Panc1 (cell line): Measurements from ENCODE around the gene MTM1. TPM values are rescaled to one million over a fixed set of nuclear protein-coding genes. Genes with fewer than 3 reads are reported as not detected.

Source experiments
- ATAC-seq: fragments of 200-7000 bp; cut with Tn5 transposase; 2 replicates; pipeline ENCODE4 v1.9.1; 2020; ENCODE audit warnings: mild to moderate bottlenecking, moderate library complexity
- BruUV-seq: library from RNA; stranded (reverse); fragments of 400-500 nt; replicated peaks from 2 replicates; lab custom pipeline; 2021; lab: Mats Ljungman, UMichigan
- CTCF ChIA-PET: fragments of 300-600 bp; sonication (Branson Sonifier 250); formaldehyde crosslinking; loops from one replicate; lab custom pipeline; 2022; ENCODE audit warnings: antibody characterized with exemption; lab: Charles Lee
- POLR2A ChIA-PET: fragments of 300-600 bp; sonication (Branson Sonifier 250); formaldehyde crosslinking; loops from one replicate; lab custom pipeline; 2022; ENCODE audit warnings: antibody characterized with exemption; lab: Charles Lee
- DNase-seq: peaks from one replicate; pipeline ENCODE4 v3.0.0-alpha.2; 2010; ENCODE audit warnings: low read depth, low spot score
- H3K27ac ChIP-seq: 2 replicates; pipeline ENCODE4 v1.5.1; 2011; ENCODE audit warnings: mild to moderate bottlenecking, low read length, inconsistent platforms
- H3K27me3 ChIP-seq: fragments of 200-500 bp; sonication (Bioruptor generic); 2 replicates; pipeline ENCODE4 v1.6.0; 2014; ENCODE audit warnings: low read length, inconsistent platforms; ENCODE audit not compliant: control insufficient read depth, insufficient read depth
- H3K36me3 ChIP-seq: fragments of 200-500 bp; sonication (Bioruptor generic); 2 replicates; pipeline ENCODE4 v1.5.1; 2014; ENCODE audit warnings: inconsistent platforms, mild to moderate bottlenecking, low read length, moderate library complexity; ENCODE audit not compliant: control insufficient read depth, insufficient read depth
- H3K4me1 ChIP-seq: 2 replicates; pipeline ENCODE4 v1.5.1; 2011; ENCODE audit warnings: inconsistent platforms, mild to moderate bottlenecking, low read length, moderate library complexity; ENCODE audit not compliant: control insufficient read depth, insufficient read depth
- H3K4me3 ChIP-seq, 2 experiments: 2 replicates each; pipeline ENCODE4 v1.5.1; 2011 to 2012; ENCODE audit warnings: low read depth in 2 of 2, low read length in 2 of 2, mild to moderate bottlenecking in 2 of 2, inconsistent platforms in 1 of 2, moderate library complexity in 1 of 2
- H3K9me3 ChIP-seq: fragments of 200-500 bp; sonication (Bioruptor generic); 2 replicates; pipeline ENCODE4 v1.5.1; 2014; ENCODE audit warnings: low read depth, mild to moderate bottlenecking, inconsistent platforms, low read length, moderate library complexity; ENCODE audit not compliant: control insufficient read depth, insufficient read depth
- CTCF ChIP-seq: fragments of 450-650 bp; IDR thresholded peaks from 2 replicates; pipeline ENCODE4 v1.5.1; 2017; ENCODE audit warnings: mild to moderate bottlenecking
- POLR2AphosphoS5 ChIP-seq: IDR thresholded peaks from 2 replicates; pipeline ENCODE4 v1.6.1; 2012; ENCODE audit warnings: mild to moderate bottlenecking, low read depth, low read length, moderate library complexity
- REST ChIP-seq, 2 experiments: IDR thresholded peaks; 2 replicates each; pipeline ENCODE4 v1.6.1; 2011 to 2012; ENCODE audit warnings: low read depth in 2 of 2, control low read depth in 1 of 2, low read length in 1 of 2, mild to moderate bottlenecking in 1 of 2, moderate library complexity in 1 of 2; ENCODE audit not compliant: insufficient read depth in 1 of 2
- SIN3A ChIP-seq: IDR thresholded peaks from 2 replicates; pipeline ENCODE4 v1.6.1; 2012; ENCODE audit warnings: low read depth, mild to moderate bottlenecking, low read length, moderate library complexity, borderline replicate concordance; ENCODE audit not compliant: insufficient read depth
- TCF7L2 ChIP-seq: IDR thresholded peaks from 2 replicates; pipeline ENCODE4 v1.6.1; 2011; ENCODE audit warnings: mild to moderate bottlenecking, low read depth, low read length, inconsistent platforms
- in situ Hi-C: cut with HindIII; loops from 2 replicates; pipeline ENCODE4 v1.10.0; 2016; ENCODE audit warnings: low sequenced_read_pairs, low pct_unique_long_range_greater_than_20kb
- intact Hi-C: fragments of 100-400 bp; cut with micrococcal nuclease; formaldehyde crosslinking; loops from one replicate; pipeline ENCODE4 v1.10.0; 2022; ENCODE audit not compliant: unreplicated experiment
- total RNA-seq: library from RNA; stranded (reverse); gene quantifications from one replicate; pipeline ENCODE4 v1.2.1, GENCODE V29; 2021; ENCODE audit not compliant: unreplicated experiment

Gene MTM1
- total RNA-seq, 1 experiment from 2014 or later = 24.0 TPM

- intact Hi-C loops = no loop called here
- no TSS peak for BruUV-seq
- ATAC-seq (no peak), DNase-seq (no peak)
- ChIA-PET CTCF (no interaction called here), POLR2A (no interaction called here)
- H3K27me3 ChIP-seq = no peaks in the 10 kb centered on the region
- in situ Hi-C loops = loop anchor here (25.0 kb wide), 1 partner anchor 1130 kb away; the partner anchor contains the start of gene IDS
- no peak overlapping the region for H3K27ac ChIP-seq
- peaks cover 2% of the 10 kb centered on the region for H3K36me3 ChIP-seq
- no peak for TF ChIP-seq SIN3A
- TF ChIP-seq CTCF = no peak
- TF ChIP-seq POLR2AphosphoS5 = no peak
- TF ChIP-seq REST (IDR thresholded peaks at IDR 0.05; ENCODE audit: insufficient read depth in 1 of 2, low read depth in 2 of 2, low read length in 1 of 2) = no peak
- no peak for TF ChIP-seq TCF7L2
- H3K4me1 ChIP-seq = no peaks in the 10 kb centered on the region
- no peaks in the 10 kb centered on the region for H3K9me3 ChIP-seq
- H3K4me3 ChIP-seq = no peak overlapping the region
Measured at GRCh38 chrX:150642423-150642822, 74.0 kb downstream of the MTM1 start.

GRCh38 chrX:150643271-150643670 lies 74.8 kb downstream of the MTM1 start:
- ATAC-seq = no peak
- no peak for DNase-seq
- intact Hi-C loops (no loop called here), in situ Hi-C loops (loop anchor here (25.0 kb wide), 1 partner anchor 1131 kb away; the partner anchor contains the start of gene IDS)
- POLR2A ChIA-PET = no interaction called here
- Histone ChIP-seq H3K9me3 (no peaks in the 10 kb centered on the region), H3K36me3 (peaks cover 2% of the 10 kb centered on the region), H3K27me3 (no peaks in the 10 kb centered on the region), H3K27ac (no peak overlapping the region), H3K4me3 (no peak overlapping the region), H3K4me1 (no peaks in the 10 kb centered on the region)
- BruUV-seq = no TSS peak
- no peak for TF ChIP-seq POLR2AphosphoS5
- TF ChIP-seq REST (IDR thresholded peaks at IDR 0.05; ENCODE audit: insufficient read depth in 1 of 2, low read depth in 2 of 2, low read length in 1 of 2) = no peak
- TF ChIP-seq SIN3A = no peak
- no peak; the same call in 1 of the 2 replicates for TF ChIP-seq CTCF
- no peak for TF ChIP-seq TCF7L2
- CTCF ChIA-PET = no interaction called here
